K562 (cell line): ENCODE data around the gene RPH3AL. TPM values are rescaled to one million over a fixed set of nuclear protein-coding genes. Genes with fewer than 3 reads are reported as not detected.

ENCODE experiments used
- ELF1 ChIP-seq: fragments of 200-800 bp; sonication (Bioruptor generic); IDR thresholded peaks from 2 replicates; pipeline ENCODE4 v1.6.1; 2016; ENCODE audit warnings: missing genetic modification characterization, missing compliant biosample characterization
- ZNF274 ChIP-seq: IDR thresholded peaks from 2 replicates; pipeline ENCODE4 v1.6.1; 2011; ENCODE audit warnings: low read depth, mild to moderate bottlenecking, low read length, moderate library complexity, borderline replicate concordance
- polyA plus RNA-seq, 8 experiments: library from polyadenylated mRNA; depleted of rRNA in 4 of 8; stranded (reverse) in 5 of 8; unstranded in 3 of 8; fragments of >200 nt; fragmentation: Nextera tagmentation in 2 of 8; fragmentation: Illumina TruSeq in 1 of 8; extraction: Ambion mirVana in 2 of 8; extraction: Trizol in 1 of 8; gene quantifications; 2 replicates each; pipeline versions ENCODE4 v1.2.1 to v1.2.3, GENCODE V29; 2011 to 2014; ENCODE audit warnings: inconsistent platforms in 1 of 8, missing spikeins in 1 of 8
- total RNA-seq, 7 experiments: library from RNA; depleted of rRNA in 6 of 7; stranded (reverse); fragments of >200 nt in 6 of 7; fragmentation: Illumina TruSeq in 2 of 7; extraction: Trizol in 2 of 7; gene quantifications; 2 replicates each; pipeline versions ENCODE4 v1.2.1 to v1.2.3, GENCODE V29; 2011 to 2021; ENCODE audit warnings: low replicate concordance in 1 of 7
- TF ChIP-seq, protein P1 (sequence below), 2 experiments: fragments of 450-650 bp in 1 of 2; sonication (generic) in 1 of 2; formaldehyde crosslinking in 1 of 2; IDR thresholded peaks; 2 replicates each; pipeline versions ENCODE4 v1.7.1 to v1.9.0; 2016 to 2022; ENCODE audit warnings: inconsistent platforms in 1 of 2, mild to moderate bottlenecking in 1 of 2, missing genetic modification reagents in 1 of 2

The RPH3AL gene
- total and polyA plus RNA-seq, 9 of the 15 experiments (the other 6 are each of a cell fraction or from before 2014, with no cell fraction given), result 0.18 to 1.7 (median 0.39) TPM

DNA sequence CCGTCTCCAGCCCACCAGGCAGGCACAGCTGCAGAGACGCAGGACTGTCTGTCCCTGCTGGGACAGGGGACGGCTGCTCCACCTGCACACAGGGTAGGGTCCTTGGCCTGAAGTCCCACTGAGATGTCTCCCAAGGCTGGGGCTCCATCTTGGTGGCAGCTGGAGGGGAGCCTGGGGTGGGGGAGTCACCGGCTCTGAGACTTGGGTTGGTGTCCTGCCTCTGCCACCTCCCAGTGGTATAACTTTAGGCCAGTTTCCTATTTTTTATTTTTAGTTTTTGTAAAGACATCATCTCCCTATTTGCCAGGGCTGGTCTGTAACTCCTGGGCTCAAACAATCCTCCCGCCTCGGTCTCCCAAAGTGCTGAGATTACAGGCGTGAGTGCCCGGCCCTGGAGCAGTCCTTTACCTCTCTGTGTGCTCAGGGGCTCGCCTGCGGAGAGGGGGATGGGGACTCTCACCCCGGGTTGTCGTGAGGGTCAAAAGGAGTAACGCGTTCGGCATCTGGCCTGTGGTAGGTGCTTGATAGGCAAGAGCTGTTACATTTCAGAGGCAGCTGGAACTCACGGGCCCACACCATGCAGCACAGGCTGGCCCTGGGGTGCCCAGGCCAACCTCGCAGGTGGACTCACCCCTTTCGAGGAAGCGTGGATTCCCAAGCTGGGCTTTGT, 124.5 kb downstream of the RPH3AL start (continued):
- no peak for TF ChIP-seq ZNF274
- TF ChIP-seq ELF1 (tag), result no peak
- TF ChIP-seq, protein P1, sequence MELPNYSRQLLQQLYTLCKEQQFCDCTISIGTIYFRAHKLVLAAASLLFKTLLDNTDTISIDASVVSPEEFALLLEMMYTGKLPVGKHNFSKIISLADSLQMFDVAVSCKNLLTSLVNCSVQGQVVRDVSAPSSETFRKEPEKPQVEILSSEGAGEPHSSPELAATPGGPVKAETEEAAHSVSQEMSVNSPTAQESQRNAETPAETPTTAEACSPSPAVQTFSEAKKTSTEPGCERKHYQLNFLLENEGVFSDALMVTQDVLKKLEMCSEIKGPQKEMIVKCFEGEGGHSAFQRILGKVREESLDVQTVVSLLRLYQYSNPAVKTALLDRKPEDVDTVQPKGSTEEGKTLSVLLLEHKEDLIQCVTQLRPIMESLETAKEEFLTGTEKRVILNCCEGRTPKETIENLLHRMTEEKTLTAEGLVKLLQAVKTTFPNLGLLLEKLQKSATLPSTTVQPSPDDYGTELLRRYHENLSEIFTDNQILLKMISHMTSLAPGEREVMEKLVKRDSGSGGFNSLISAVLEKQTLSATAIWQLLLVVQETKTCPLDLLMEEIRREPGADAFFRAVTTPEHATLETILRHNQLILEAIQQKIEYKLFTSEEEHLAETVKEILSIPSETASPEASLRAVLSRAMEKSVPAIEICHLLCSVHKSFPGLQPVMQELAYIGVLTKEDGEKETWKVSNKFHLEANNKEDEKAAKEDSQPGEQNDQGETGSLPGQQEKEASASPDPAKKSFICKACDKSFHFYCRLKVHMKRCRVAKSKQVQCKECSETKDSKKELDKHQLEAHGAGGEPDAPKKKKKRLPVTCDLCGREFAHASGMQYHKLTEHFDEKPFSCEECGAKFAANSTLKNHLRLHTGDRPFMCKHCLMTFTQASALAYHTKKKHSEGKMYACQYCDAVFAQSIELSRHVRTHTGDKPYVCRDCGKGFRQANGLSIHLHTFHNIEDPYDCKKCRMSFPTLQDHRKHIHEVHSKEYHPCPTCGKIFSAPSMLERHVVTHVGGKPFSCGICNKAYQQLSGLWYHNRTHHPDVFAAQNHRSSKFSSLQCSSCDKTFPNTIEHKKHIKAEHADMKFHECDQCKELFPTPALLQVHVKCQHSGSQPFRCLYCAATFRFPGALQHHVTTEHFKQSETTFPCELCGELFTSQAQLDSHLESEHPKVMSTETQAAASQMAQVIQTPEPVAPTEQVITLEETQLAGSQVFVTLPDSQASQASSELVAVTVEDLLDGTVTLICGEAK (IDR thresholded peaks at IDR 0.05), result no peak
- TF ChIP-seq, protein P1 (CRISPR knock-in tag; IDR thresholded peaks at IDR 0.05), result no peak
